Mesothelial cell of epicardium (in vitro differentiated cells): Measurements from ENCODE around the gene IQGAP1. TPM values are rescaled to one million over a fixed set of nuclear protein-coding genes. Genes with fewer than 3 reads are reported as not detected.

Experiments used
- DNase-seq, 2 experiments: peaks; one replicate each; pipeline ENCODE4 v3.0.0; 2021; ENCODE audit warnings: low spot score in 2 of 2; ENCODE audit not compliant: unreplicated experiment in 2 of 2
- H3K27ac Mint-ChIP-seq: 2 replicates; pipeline ENCODE4 v1.8.0; 2021; ENCODE audit warnings: mixed read lengths
- H3K27me3 Mint-ChIP-seq: 2 replicates; pipeline ENCODE4 v1.8.0; 2021; ENCODE audit warnings: low read depth, mixed read lengths
- H3K36me3 Mint-ChIP-seq: 2 replicates; pipeline ENCODE4 v1.8.0; 2021; ENCODE audit warnings: mixed read lengths
- H3K4me1 Mint-ChIP-seq: 2 replicates; pipeline ENCODE4 v1.8.0; 2021; ENCODE audit warnings: mixed read lengths
- H3K4me3 Mint-ChIP-seq: 2 replicates; pipeline ENCODE4 v1.8.0; 2021; ENCODE audit warnings: mild to moderate bottlenecking, moderate library complexity, mixed read lengths
- H3K9me3 Mint-ChIP-seq: 2 replicates; pipeline ENCODE4 v1.8.0; 2021; ENCODE audit warnings: mixed read lengths
- total RNA-seq: library from RNA; stranded (reverse); gene quantifications from 3 replicates; pipeline ENCODE4 v1.2.1, GENCODE V29; 2021
- TF ChIP-seq, protein P1 (sequence below): fragments of 200-600 bp; sonication (generic); IDR thresholded peaks from one replicate; pipeline ENCODE4 v1.5.0; 2021; ENCODE audit warnings: antibody characterized with exemption; ENCODE audit not compliant: unreplicated experiment

The IQGAP1 gene
- total RNA-seq, 1 donor from 2014 or later, result 110 TPM

- Mint-ChIP-seq H3K4me1 (peaks cover 21% of the 10 kb centered on the region), H3K4me3 (no peak overlapping the region), H3K27me3 (no peaks in the 10 kb centered on the region), H3K27ac (no peak overlapping the region), H3K36me3 (peaks cover 36% of the 10 kb centered on the region), H3K9me3 (no peaks in the 10 kb centered on the region)
- DNase-seq, result no peak
- TF ChIP-seq, protein P1, sequence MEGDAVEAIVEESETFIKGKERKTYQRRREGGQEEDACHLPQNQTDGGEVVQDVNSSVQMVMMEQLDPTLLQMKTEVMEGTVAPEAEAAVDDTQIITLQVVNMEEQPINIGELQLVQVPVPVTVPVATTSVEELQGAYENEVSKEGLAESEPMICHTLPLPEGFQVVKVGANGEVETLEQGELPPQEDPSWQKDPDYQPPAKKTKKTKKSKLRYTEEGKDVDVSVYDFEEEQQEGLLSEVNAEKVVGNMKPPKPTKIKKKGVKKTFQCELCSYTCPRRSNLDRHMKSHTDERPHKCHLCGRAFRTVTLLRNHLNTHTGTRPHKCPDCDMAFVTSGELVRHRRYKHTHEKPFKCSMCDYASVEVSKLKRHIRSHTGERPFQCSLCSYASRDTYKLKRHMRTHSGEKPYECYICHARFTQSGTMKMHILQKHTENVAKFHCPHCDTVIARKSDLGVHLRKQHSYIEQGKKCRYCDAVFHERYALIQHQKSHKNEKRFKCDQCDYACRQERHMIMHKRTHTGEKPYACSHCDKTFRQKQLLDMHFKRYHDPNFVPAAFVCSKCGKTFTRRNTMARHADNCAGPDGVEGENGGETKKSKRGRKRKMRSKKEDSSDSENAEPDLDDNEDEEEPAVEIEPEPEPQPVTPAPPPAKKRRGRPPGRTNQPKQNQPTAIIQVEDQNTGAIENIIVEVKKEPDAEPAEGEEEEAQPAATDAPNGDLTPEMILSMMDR, result no peak
Observed at GRCh38 chr15:90463381-90463780, 75.3 kb downstream of the IQGAP1 start.

GRCh38 chr15:90465140-90465929, 77.3 kb downstream of the IQGAP1 start:
- H3K4me1 Mint-ChIP-seq, result peaks cover 3% of the 10 kb centered on the region
- H3K27me3 Mint-ChIP-seq, result no peaks in the 10 kb centered on the region
- H3K4me3 Mint-ChIP-seq, result no peak overlapping the region
- peak overlapping the region; percentile 3 for H3K27ac Mint-ChIP-seq
- no peak for DNase-seq
- no peaks in the 10 kb centered on the region for H3K9me3 Mint-ChIP-seq
- TF ChIP-seq, protein P1, result no peak
- peaks cover 32% of the 10 kb centered on the region for H3K36me3 Mint-ChIP-seq

GRCh38 chr15:90465930-90466567, 78.0 kb downstream of the IQGAP1 start:
- Mint-ChIP-seq H3K27ac (no peak overlapping the region), H3K27me3 (no peaks in the 10 kb centered on the region), H3K4me3 (no peak overlapping the region), H3K36me3 (peaks cover 35% of the 10 kb centered on the region), H3K4me1 (peaks cover 4% of the 10 kb centered on the region), H3K9me3 (no peaks in the 10 kb centered on the region)
- no peak for DNase-seq
- TF ChIP-seq, protein P1, result no peak

DNA sequence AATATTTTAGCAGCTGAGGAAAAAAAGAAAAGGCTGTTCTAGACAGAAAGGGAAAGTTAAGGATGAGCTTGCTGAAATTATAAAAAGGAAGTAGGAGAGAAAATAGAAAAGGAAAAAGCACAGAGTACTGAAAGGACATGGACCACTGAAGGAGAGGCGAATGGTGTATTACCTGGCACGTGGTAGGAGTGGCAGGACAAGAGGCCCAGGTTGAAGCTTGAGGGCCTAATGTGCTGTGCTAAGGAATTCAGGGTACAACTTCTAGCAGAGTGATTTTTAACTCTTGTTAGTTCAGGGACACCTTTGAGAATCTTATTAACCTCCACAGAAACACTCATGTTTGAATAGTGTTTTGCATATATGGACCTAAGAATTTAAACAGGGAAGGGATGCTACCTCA, 81.7 kb downstream of the IQGAP1 start:
- H3K36me3 Mint-ChIP-seq, result peaks cover 49% of the 10 kb centered on the region

GRCh38 chr15:90470453-90470852, 82.4 kb downstream of the IQGAP1 start:
- H3K4me3 Mint-ChIP-seq, result no peak overlapping the region
- TF ChIP-seq, protein P1, result no peak
- H3K27me3 Mint-ChIP-seq, result no peaks in the 10 kb centered on the region
- H3K9me3 Mint-ChIP-seq, result no peaks in the 10 kb centered on the region
- no peak overlapping the region for H3K27ac Mint-ChIP-seq
- peaks cover 4% of the 10 kb centered on the region for H3K4me1 Mint-ChIP-seq
- H3K36me3 Mint-ChIP-seq, result peaks cover 49% of the 10 kb centered on the region
- DNase-seq, result no peak

More for the DNA sequence above, 81.7 kb downstream of the IQGAP1 start:
- TF ChIP-seq, protein P1, result no peak
- H3K4me3 Mint-ChIP-seq, result no peak overlapping the region
- no peaks in the 10 kb centered on the region for H3K27me3 Mint-ChIP-seq
- H3K9me3 Mint-ChIP-seq, result no peaks in the 10 kb centered on the region
- peaks cover 4% of the 10 kb centered on the region for H3K4me1 Mint-ChIP-seq
- no peak overlapping the region for H3K27ac Mint-ChIP-seq
- no peak for DNase-seq
